ENCODE results near the gene PROSER3. TPM values are rescaled to one million over a fixed set of nuclear protein-coding genes. Genes with fewer than 3 reads are reported as not detected.

Gene PROSER3
- total and polyA plus RNA-seq, 4 donors, result 10.0 to 32.2 (median 12.1) TPM

DNA sequence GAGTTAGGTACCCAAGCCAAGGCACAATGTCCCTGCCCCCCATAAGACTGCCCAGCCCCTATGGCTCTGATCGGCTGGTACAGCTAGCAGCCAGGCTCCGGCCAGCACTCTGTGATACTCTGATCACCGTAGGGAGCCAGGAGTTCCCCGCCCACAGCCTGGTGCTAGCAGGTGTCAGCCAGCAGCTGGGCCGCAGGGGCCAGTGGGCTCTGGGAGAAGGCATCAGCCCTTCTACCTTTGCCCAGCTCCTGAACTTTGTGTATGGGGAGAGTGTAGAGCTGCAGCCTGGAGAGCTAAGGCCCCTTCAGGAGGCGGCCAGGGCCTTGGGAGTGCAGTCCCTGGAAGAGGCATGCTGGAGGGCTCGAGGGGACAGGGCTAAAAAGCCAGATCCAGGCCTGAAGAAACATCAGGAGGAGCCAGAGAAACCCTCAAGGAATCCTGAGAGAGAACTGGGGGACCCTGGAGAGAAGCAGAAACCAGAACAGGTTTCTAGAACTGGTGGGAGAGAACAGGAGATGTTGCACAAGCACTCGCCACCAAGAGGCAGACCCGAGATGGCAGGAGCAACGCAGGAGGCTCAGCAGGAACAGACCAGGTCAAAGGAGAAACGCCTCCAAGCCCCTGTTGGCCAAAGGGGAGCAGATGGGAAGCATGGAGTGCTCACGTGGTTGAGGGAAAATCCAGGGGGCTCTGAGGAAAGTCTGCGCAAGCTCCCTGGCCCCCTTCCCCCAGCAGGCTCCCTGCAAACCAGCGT, 43.2 kb upstream of the PROSER3 start:
- TF ChIP-seq, protein P1, sequence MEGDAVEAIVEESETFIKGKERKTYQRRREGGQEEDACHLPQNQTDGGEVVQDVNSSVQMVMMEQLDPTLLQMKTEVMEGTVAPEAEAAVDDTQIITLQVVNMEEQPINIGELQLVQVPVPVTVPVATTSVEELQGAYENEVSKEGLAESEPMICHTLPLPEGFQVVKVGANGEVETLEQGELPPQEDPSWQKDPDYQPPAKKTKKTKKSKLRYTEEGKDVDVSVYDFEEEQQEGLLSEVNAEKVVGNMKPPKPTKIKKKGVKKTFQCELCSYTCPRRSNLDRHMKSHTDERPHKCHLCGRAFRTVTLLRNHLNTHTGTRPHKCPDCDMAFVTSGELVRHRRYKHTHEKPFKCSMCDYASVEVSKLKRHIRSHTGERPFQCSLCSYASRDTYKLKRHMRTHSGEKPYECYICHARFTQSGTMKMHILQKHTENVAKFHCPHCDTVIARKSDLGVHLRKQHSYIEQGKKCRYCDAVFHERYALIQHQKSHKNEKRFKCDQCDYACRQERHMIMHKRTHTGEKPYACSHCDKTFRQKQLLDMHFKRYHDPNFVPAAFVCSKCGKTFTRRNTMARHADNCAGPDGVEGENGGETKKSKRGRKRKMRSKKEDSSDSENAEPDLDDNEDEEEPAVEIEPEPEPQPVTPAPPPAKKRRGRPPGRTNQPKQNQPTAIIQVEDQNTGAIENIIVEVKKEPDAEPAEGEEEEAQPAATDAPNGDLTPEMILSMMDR (IDR thresholded peaks at IDR 0.05; ENCODE audit: control extremely low read depth, extremely low read depth), result no peak
- H3K9me3 ChIP-seq (ENCODE audit: control insufficient read depth in 4 of 4, insufficient read depth in 3 of 4, low read length in 3 of 4), result peaks cover 0 to 1% (median 0%) of the 10 kb centered on the region in 4 donors
- no peak overlapping the region for H3K27ac ChIP-seq (ENCODE audit: low read depth in 1 of 2, low read length in 1 of 2)
- H3K27me3 ChIP-seq (ENCODE audit: control insufficient read depth in 3 of 3, insufficient read depth in 3 of 3, low read length in 2 of 3), result no peaks in the 10 kb centered on the region
- no peak overlapping the region for H3K4me3 ChIP-seq
- WGBS, 2 donors, result 71 to 77% methylated on average over 14 of the region's 14 CpGs
- no peak for ATAC-seq (ENCODE audit: insufficient read depth, low FRiP score)
- H3K4me1 ChIP-seq (ENCODE audit: control insufficient read depth in 5 of 5, insufficient read depth in 5 of 5, low read length in 5 of 5), result peaks cover 0 to 23% (median 13%) of the 10 kb centered on the region in 5 donors
- no peak overlapping the region for H3K9ac ChIP-seq (ENCODE audit: insufficient read depth in 1 of 2, low read length in 2 of 2)
- peaks cover 0 to 3% (median 2%) of the 10 kb centered on the region in 4 donors for H3K36me3 ChIP-seq (ENCODE audit: control insufficient read depth in 4 of 4, insufficient read depth in 4 of 4, low read length in 4 of 4)
- DNase-seq, result no peak

DNA sequence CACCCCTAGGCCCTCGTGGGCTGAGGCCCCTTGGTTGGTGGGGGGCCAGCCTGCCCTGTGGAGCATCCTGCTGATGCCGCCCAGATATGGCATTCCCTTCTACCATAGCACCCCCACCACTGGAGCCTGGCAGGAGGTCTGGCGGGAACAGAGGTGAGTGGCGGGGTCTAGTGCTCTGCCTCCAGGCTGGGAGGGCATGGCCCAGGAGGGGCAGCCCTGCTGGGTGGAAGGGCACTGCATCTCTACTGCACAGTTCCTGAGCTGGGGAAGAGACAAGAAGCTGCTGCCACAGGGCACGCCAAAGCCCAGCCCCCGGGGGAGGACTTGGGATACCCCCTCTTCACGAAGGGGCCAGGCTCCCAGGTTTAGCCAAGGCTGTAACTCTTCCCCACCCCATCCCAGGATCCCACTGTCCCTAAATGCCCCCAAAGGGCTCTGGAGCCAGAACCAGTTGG, 42.6 kb upstream of the PROSER3 start:
- H3K9ac ChIP-seq (ENCODE audit: insufficient read depth in 1 of 2, low read length in 2 of 2), result no peak overlapping the region
- 78 to 91% methylated on average over 6 to 7 of the region's 7 CpGs for WGBS, 2 donors
- TF ChIP-seq, protein P1 (IDR thresholded peaks at IDR 0.05; ENCODE audit: control extremely low read depth, extremely low read depth), result no peak

GRCh38 chr19:35715981-35716800, 41.8 kb upstream of the PROSER3 start:
- 2 to 4% methylated on average over 50 to 52 of the region's 52 CpGs for WGBS, 2 donors
- no peaks in the 10 kb centered on the region for H3K27me3 ChIP-seq (ENCODE audit: control insufficient read depth in 3 of 3, insufficient read depth in 3 of 3, low read length in 2 of 3)
- peak; percentile 13 for ATAC-seq (ENCODE audit: insufficient read depth, low FRiP score)
- peak overlapping the region; percentile 67 to 91 for H3K27ac ChIP-seq (ENCODE audit: low read depth in 1 of 2, low read length in 1 of 2)
- H3K4me1 ChIP-seq (ENCODE audit: control insufficient read depth in 5 of 5, insufficient read depth in 5 of 5, low read length in 5 of 5), result peaks cover 0 to 23% (median 13%) of the 10 kb centered on the region in 5 donors
- H3K4me3 ChIP-seq, result peak overlapping the region; percentile 50
- peaks cover 0 to 1% (median 0%) of the 10 kb centered on the region in 4 donors for H3K9me3 ChIP-seq (ENCODE audit: control insufficient read depth in 4 of 4, insufficient read depth in 3 of 4, low read length in 3 of 4)
- peak overlapping the region; percentile 34 to 39 for H3K9ac ChIP-seq (ENCODE audit: insufficient read depth in 1 of 2, low read length in 2 of 2)
- no peak for DNase-seq
- H3K36me3 ChIP-seq (ENCODE audit: control insufficient read depth in 4 of 4, insufficient read depth in 4 of 4, low read length in 4 of 4), result peaks cover 0 to 12% (median 4%) of the 10 kb centered on the region in 4 donors
- TF ChIP-seq, protein P1 (IDR thresholded peaks at IDR 0.05; ENCODE audit: control extremely low read depth, extremely low read depth), result no peak

More for the DNA sequence above, 42.6 kb upstream of the PROSER3 start:
- Histone ChIP-seq H3K4me1 (ENCODE audit: control insufficient read depth in 5 of 5, insufficient read depth in 5 of 5, low read length in 5 of 5) (peaks cover 0 to 23% (median 13%) of the 10 kb centered on the region in 5 donors), H3K36me3 (ENCODE audit: control insufficient read depth in 4 of 4, insufficient read depth in 4 of 4, low read length in 4 of 4) (peaks cover 0 to 6% (median 4%) of the 10 kb centered on the region in 4 donors), H3K9me3 (ENCODE audit: control insufficient read depth in 4 of 4, insufficient read depth in 3 of 4, low read length in 3 of 4) (peaks cover 0 to 1% (median 0%) of the 10 kb centered on the region in 4 donors), H3K27ac (ENCODE audit: low read depth in 1 of 2, low read length in 1 of 2) (peak overlapping the region in 1 of 2 donors; percentile 91), H3K4me3 (no peak overlapping the region), H3K27me3 (ENCODE audit: control insufficient read depth in 3 of 3, insufficient read depth in 3 of 3, low read length in 2 of 3) (no peaks in the 10 kb centered on the region)
- no peak for ATAC-seq (ENCODE audit: insufficient read depth, low FRiP score)
- no peak for DNase-seq
